22Rv1 (cell line): ENCODE data around the gene TRIM29.

ENCODE experiments used
- ZFX ChIP-seq: fragments of 450-650 bp; IDR thresholded peaks from 2 replicates; pipeline ENCODE4 v1.6.1; 2017; ENCODE audit warnings: antibody characterized with exemption, borderline replicate concordance
- TF ChIP-seq, protein P1 (sequence below): fragments of 450-650 bp; IDR thresholded peaks from 2 replicates; pipeline ENCODE4 v1.5.1; 2017; ENCODE audit warnings: mild to moderate bottlenecking

- TF ChIP-seq, protein P1, sequence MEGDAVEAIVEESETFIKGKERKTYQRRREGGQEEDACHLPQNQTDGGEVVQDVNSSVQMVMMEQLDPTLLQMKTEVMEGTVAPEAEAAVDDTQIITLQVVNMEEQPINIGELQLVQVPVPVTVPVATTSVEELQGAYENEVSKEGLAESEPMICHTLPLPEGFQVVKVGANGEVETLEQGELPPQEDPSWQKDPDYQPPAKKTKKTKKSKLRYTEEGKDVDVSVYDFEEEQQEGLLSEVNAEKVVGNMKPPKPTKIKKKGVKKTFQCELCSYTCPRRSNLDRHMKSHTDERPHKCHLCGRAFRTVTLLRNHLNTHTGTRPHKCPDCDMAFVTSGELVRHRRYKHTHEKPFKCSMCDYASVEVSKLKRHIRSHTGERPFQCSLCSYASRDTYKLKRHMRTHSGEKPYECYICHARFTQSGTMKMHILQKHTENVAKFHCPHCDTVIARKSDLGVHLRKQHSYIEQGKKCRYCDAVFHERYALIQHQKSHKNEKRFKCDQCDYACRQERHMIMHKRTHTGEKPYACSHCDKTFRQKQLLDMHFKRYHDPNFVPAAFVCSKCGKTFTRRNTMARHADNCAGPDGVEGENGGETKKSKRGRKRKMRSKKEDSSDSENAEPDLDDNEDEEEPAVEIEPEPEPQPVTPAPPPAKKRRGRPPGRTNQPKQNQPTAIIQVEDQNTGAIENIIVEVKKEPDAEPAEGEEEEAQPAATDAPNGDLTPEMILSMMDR = no peak
- no peak for TF ChIP-seq ZFX
These were observed 5.2 kb downstream of the TRIM29 start for GRCh38 chr11:120132645-120133185.
